HL-60 (cell line): ENCODE results near the gene ORAI3.

Experiments used
- CTCF ChIP-seq: IDR thresholded peaks from one replicate; pipeline ENCODE4 v1.5.1; 2011; ENCODE audit warnings: low read length, control low read depth, inconsistent platforms; ENCODE audit not compliant: insufficient read depth
- GABPA ChIP-seq: IDR thresholded peaks from 2 replicates; pipeline ENCODE4 v1.6.1; 2012; ENCODE audit warnings: low read depth
- REST ChIP-seq: IDR thresholded peaks from 2 replicates; pipeline ENCODE4 v1.6.1; 2012; ENCODE audit warnings: low read depth; ENCODE audit not compliant: insufficient replicate concordance
- SPI1 ChIP-seq: IDR thresholded peaks from 2 replicates; pipeline ENCODE4 v1.6.1; 2012; ENCODE audit warnings: low read depth, mild to moderate bottlenecking, borderline replicate concordance

GRCh38 chr16:31002862-31003341 lies 54.0 kb downstream of the ORAI3 start:
- TF ChIP-seq CTCF (no peak), GABPA (no peak), REST (no peak), SPI1 (no peak)
